GM19351 (cell line): Measurements from ENCODE around the gene FAM131C.

Source experiments
- ATAC-seq: cut with Tn5 transposase; IDR thresholded peaks from one replicate; pipeline ENCODE4 v1.9.1; 2021; ENCODE audit warnings: mild to moderate bottlenecking, moderate library complexity; ENCODE audit not compliant: unreplicated experiment

Gene FAM131C

DNA sequence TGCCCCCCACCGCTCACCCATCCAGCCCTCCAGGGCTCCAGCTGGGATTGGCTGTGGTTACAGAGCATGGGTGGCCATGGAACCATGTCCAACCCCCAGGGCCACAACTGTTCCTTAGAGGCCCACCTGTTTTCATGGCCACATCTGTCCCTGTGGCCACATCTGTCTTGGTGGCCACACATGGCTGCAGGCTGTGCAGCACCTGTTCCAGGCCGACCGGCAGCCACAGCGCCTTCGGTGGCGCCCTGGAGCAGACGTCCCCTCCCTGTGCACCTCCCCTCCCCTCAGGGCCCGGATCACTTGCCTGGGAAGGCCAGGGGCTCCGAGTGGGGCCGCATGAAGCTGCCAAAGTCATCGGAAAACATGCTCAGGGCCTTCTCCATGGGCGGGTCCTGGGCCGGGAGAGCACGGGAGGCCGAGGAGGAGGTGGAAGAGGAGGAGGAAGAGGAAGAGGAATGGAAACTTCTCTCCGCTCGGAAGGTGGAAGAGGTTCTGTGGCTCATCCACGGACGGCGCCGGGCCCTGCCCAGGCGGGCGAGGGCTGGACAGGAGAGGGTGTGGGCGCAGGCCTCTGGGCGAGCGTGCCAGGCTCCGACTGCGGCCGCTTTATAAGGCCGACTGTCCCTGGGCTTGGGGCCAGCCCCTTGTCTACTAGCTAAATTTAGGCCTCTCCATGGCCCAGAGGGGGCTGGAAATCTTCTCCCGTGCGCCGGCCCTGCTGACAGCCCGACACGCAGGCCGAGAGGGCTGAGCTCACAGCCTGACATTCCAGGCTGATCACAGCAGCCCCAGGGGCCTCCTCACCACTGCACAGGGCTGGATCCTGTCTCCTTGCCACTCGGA lies 55.8 kb downstream of the FAM131C start, which contains the start of gene HSPB7:
Gene HSPB7, minus strand, starts transcription at position 583 of the 843 bp plus-strand sequence. Its CDS starts 80 bp downstream, at position 503.
- no peak for ATAC-seq

DNA sequence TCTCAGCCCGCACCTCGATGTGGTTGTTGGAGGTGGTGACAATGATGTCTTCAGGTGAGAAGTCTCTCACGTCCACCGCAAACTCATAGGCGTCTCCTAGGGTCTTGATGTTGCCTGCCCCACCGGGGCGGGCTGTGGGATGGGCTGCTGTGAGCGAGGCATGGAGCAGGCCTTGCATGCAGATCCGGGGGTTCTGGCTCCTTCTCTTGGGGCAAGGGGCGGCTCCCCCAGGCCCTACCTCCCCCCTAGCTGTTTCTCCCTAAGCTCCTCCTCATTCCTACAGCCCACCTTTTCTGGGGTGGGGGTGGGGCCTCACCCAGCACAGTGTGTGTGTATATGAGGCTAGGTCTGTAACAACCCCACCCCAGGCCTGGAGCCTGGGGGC lies 56.4 kb downstream of the FAM131C start:
- ATAC-seq: no peak

DNA sequence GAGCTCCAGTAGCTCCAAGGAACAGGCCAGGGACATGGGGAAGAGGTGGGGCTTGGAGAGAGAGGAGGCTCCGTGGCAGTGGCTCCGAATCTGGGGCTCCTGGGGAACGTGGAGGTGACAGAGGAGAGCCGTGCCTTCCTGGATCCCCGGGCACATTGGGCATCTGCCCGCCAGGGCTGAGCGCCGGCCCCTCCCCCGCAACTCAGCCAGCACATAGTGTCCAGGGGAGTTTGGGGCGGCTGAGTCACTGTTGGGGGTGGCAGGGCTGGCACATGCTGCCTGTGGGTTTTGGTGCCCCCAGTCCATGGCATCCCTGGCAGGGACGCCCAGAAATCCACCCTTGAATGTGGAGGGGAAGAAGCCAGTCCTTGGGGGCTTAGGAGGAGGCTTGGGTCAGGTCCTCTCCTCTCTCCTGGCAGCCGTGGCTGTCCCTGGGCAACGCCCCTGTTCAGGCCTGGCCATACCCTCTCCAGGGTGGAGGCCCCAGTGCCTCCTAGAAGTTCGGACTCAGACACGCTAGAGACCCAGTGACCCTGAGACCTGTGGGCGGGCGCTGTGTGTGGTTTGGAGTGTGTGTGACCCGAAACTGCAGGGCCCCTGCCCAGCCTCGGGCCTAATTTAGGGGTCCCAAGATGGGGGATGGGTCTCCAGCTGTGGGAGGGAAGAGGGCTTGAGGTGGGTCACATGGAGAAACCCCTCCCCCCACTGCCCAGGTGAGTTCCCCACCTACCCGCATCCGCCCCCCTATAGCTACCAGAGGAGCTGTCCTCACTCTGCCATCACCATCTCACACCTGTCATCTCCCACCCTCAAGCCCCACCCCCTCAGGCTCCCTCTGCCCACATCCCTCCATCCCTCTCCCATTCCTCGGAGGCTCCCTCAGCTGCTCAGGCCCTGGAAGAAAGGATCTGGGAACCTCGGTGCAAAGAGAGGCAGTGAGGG lies 57.2 kb downstream of the FAM131C start:
- no peak for ATAC-seq

DNA sequence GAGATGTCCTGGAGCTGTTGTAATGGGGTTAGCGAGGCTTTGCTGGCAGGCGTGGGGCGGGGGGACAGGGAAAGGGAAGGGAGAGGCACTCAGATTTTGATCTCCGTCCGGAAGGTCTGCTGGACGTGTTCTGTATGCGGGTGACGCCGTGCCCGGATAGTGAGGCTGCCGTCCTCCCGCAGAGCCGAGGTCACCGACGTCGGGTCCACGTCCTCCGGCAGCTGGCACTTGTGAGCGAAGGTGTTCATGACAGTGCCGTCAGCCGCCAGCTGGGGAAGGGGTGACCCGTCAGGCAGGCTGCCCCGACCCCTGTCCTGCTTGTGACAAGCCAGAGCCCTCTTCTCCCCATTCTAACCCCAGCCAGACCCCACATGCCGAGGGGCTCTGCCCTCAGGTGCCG lies 58.0 kb downstream of the FAM131C start:
- no peak for ATAC-seq

DNA sequence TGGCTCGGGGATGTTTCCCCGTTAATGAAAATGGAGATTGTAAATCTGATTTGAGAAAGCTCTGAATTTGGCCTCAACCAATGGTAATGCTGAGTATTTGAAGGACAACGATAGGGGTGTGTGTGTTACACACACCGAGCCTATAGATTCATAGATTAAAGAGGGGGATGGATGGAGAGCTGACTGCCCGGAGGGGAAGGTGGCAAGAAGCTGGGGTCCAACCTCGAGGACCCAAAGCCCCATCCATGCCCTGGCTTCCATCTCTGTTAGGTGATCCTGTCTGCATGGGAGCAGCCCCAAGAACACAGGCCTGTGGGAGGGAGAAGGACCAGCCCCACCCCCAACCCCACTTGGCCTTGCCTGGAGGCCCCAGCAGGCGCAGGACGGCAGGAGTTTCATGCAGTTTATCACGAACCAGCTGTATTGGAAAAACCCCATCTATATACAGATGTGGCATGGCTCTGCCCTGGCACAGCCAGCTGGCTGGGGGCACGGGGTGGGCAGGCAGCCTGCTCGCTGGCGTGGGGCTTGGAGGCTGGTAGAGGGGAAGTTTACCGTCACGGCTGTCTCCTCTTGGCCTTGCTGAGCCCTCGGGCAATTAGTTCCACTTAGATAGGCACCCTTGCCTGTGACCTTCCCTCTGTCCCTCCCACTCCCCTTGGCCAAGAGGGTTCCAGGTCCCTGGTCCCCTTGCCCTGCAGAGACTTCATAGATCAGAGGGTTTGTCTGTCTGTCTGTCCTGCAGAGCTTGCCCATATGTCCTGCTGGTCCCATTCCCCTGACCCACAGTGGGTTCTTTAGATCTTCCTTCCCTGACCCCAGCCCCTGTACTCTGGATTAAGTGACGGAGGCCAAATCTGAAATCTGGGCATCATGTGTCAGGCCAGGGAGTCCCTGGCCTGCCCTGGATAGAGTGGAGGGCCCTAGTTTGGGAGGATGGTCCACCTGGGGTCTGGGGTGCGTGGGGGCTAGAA lies 58.7 kb downstream of the FAM131C start:
- ATAC-seq: no peak

DNA sequence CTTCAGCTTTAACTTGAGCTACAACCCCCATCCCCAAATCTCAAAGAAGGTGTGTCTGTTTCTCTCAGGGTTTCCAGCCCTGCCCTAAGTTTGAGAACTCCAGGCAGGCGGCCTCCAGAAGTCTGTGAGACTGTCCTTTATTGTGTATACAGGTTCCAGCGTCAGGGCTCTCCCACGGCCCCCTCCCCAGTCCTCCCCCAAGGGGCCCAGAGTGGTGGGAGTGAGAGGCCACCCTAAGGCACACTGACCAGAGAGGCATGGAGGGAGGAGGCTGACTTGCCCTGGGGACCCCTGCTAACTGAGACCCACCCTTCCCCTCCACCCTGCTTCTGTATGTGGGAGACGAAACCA lies 59.6 kb downstream of the FAM131C start:
- ATAC-seq: no peak

DNA sequence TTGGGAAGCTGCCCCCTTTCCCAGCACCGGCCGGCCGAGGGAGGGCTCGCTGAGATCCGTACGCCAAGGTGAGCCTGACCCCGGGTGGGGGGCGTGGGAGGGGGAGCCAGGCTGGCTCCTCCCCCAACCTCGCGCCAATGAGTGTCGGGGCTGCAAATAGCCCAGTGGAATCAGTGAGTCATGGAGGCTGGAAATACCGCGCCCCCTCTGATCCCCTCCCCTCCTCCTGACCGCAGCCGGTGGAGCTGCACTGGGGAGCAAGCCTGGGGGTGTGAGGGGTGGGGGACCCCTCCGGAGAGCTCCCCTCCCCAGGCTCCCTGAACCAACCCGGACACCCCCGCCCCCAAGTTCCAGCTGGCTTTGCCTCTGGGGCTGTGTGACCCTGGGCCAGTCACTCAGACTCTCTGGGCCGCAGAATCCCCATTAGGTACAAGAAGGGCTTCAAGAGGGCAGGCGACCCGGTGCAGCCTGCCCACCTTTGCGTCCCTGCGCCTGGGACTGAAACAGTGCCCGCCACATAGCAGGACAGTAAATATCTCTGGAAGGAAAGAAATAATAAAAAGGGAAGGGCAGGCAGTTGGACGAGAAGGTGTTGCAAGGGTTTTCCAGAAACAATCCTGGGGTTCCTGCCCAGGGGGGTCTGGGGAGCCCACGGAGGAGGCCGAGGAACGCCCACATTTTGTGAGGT lies 60.1 kb downstream of the FAM131C start:
- ATAC-seq: no peak

DNA sequence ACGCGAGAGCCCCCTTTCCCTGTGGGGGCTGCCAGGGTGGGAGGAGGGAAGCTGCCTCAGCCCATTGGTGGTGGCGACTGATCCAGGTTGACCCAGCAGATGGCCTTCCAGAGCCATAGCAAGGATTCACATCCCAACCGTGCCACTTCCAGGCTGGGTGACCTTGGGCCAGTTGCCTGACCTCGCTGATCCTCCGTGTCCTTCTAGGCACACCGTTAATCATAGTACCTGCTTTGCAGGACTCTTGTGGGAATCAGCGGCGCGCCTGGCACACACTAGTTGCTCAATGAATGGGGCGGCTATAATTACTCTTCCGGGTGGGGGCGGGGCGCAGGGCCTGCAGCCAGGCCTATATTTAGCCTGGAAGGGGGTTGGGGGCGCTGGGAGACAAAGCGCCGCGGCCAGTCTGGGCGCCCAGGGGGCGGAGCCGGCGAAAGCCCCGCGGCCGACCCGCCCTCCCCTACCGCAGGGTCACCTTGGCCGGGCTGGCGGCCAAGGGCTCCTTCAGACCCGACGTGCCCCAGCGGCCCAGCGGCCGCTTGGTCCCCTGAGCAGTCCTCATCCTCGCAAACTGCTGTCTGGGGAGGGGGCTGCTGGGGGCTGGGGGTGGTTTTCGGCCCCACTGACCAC lies 60.7 kb downstream of the FAM131C start:
- no peak for ATAC-seq

DNA sequence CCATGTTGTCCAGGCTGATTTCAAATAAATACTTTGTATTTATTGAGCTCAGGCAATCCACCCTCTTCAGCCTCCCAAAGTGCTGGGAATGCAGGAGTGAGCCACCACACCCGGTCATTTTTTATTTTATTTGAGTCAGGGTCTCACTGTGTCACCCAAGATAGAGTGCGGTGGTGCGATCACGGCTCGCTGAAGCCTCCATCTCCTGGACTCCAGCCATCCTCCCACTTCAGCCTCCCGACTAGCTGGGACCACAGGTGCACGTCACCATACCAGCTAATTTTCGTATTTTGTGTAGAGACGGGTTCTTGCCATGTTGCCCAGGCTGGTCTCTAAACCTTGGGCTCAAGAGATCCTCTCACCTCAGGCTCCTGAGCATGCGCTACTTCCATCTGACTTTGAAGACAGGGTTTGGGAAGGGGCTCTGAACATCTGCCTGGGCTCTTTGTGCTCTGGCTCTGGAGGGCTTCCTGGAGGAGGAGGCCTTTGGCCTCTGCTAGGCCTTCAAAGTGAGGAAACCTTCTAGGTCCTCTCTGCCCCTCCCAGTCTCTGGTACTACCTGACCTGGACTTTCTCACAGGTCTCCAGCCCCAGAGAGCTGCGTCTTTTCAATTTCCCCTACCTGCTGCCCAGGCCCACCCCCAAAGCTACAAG lies 61.4 kb downstream of the FAM131C start:
- ATAC-seq: no peak

DNA sequence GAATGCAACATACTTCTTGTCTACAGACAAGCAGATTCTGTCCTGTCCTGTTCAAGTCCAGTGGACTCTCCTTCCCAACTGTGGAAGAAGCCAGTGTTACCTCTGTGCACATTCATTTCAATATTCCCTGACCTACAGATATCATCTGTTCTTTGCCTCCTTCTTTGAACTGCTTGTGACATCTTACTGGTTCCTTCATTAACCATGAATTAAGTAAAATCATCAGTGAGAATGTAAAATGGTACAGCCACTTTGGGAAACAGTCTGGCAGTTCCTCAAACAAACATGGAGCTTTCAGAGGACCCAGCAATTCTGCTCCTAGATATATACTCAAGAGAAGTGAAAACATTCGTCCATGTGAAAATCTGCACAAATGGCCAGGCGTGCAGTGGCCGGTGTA lies 62.6 kb downstream of the FAM131C start:
- ATAC-seq: no peak

DNA sequence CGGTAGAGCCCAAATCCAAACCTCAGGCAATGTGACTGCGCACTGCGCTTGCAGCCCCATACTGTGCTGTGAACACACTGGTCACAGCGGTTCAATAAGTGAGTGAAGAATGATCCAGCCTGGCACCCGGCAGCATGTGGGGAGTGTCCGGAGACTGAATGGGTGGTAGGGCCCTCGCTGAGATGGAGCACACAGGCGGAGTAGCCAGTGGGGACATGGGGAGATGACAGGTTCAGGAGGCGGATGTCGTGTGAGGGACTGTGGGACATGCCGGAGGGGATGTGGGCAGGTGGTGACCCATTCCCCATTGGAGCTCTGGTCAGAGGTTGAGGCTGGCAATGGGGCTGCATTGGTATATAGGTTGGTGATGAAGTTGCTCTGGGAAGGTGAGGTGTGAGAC lies 63.8 kb downstream of the FAM131C start:
- ATAC-seq: no peak

DNA sequence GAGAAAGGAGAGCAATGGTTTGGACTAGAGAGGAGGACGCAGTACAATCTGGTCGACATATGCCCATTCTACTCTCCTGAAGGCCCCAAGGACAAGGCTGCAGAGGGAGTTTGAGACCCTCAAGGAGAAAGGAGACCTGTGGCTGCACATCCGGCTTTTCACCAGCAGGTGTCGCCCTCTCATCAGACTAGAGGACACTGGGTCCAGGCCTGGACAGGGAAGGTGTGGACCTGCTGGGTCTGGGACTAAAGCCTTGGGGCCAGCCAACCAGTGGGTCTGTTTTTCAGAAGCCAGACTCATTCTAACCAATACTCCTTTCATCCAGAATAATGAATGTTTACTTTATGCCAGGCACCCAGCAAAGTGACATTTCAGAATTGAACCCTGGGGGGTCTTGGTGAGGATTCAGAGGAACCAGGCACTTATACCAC lies 64.4 kb downstream of the FAM131C start:
- no peak for ATAC-seq
